Small intestine (tissue), 7 donors: ENCODE results near the gene LHFPL3. TPM values are rescaled to one million over a fixed set of nuclear protein-coding genes. Genes with fewer than 3 reads are reported as not detected.

Source experiments
- DNase-seq, 2 donors: peaks; one replicate each; pipeline versions ENCODE4 v3.0.0 to v3.0.0-alpha.2; 2013
- FAIRE-seq: peaks from 2 replicates; lab custom pipeline; 2012; peaks lifted over from hg19 to GRCh38; lab: Jason Lieb, UNC
- H3K27ac ChIP-seq, 3 donors: one replicate each; pipeline ENCODE4 v1.5.1; 2013; ENCODE audit warnings: low read length in 2 of 3, mild to moderate bottlenecking in 2 of 3, control low read depth in 1 of 3, inconsistent platforms in 1 of 3, low read depth in 1 of 3, moderate library complexity in 1 of 3
- H3K27me3 ChIP-seq, 3 donors: one replicate each; pipeline ENCODE4 v1.6.1; 2013; ENCODE audit warnings: low read length in 3 of 3, inconsistent platforms in 1 of 3; ENCODE audit not compliant: control insufficient read depth in 3 of 3, insufficient read depth in 3 of 3
- H3K36me3 ChIP-seq, 3 donors: one replicate each; pipeline ENCODE4 v1.6.1; 2013; ENCODE audit warnings: low read length in 3 of 3, inconsistent platforms in 1 of 3, low read depth in 1 of 3, mild to moderate bottlenecking in 1 of 3, moderate library complexity in 1 of 3; ENCODE audit not compliant: control insufficient read depth in 3 of 3, insufficient read depth in 2 of 3
- H3K4me1 ChIP-seq, 3 donors: one replicate each; pipeline ENCODE4 v1.6.1; 2013; ENCODE audit warnings: low read length in 2 of 3, inconsistent platforms in 1 of 3, low read depth in 1 of 3, mild to moderate bottlenecking in 1 of 3, moderate library complexity in 1 of 3; ENCODE audit not compliant: control insufficient read depth in 3 of 3, insufficient read depth in 2 of 3
- H3K4me3 ChIP-seq, 3 donors: one replicate each; pipeline ENCODE4 v1.5.1; 2013; ENCODE audit warnings: low read length in 3 of 3, control low read depth in 1 of 3, inconsistent platforms in 1 of 3, low read depth in 1 of 3, mild to moderate bottlenecking in 1 of 3, moderate library complexity in 1 of 3
- H3K9me3 ChIP-seq, 2 donors: one replicate each; pipeline ENCODE4 v1.6.1; 2013; ENCODE audit warnings: low read depth in 1 of 2, low read length in 1 of 2; ENCODE audit not compliant: control insufficient read depth in 2 of 2, insufficient read depth in 1 of 2
- WGBS, 3 donors: extraction: QIAGEN DNeasy Blood & Tissue Kit; methylation state at CpG; one replicate each; pipeline ENCODE4 v1.1.7; 2013; 5-methylcytosine and 5-hydroxymethylcytosine counted together
- polyA plus RNA-seq, 4 donors: library from polyadenylated mRNA; stranded (reverse) in 3 of 4; unstranded in 1 of 4; fragments of 200-250 nt in 3 of 4; fragments of 120-200 nt in 1 of 4; gene quantifications; one replicate each; pipeline versions ENCODE4 v1.2.1 to v1.2.3, GENCODE V29; 2013
- donor health status: healthy with polysubstance abuse.
- donor health status: control.
- donor health status: control.
- donor health status: Bipolar disorder and iron deficiency.
- donor health status: healthy.

LHFPL3 gene
- polyA plus RNA-seq, 4 donors, result 0.12 to 10.4 TPM; not detected in 2

DNA sequence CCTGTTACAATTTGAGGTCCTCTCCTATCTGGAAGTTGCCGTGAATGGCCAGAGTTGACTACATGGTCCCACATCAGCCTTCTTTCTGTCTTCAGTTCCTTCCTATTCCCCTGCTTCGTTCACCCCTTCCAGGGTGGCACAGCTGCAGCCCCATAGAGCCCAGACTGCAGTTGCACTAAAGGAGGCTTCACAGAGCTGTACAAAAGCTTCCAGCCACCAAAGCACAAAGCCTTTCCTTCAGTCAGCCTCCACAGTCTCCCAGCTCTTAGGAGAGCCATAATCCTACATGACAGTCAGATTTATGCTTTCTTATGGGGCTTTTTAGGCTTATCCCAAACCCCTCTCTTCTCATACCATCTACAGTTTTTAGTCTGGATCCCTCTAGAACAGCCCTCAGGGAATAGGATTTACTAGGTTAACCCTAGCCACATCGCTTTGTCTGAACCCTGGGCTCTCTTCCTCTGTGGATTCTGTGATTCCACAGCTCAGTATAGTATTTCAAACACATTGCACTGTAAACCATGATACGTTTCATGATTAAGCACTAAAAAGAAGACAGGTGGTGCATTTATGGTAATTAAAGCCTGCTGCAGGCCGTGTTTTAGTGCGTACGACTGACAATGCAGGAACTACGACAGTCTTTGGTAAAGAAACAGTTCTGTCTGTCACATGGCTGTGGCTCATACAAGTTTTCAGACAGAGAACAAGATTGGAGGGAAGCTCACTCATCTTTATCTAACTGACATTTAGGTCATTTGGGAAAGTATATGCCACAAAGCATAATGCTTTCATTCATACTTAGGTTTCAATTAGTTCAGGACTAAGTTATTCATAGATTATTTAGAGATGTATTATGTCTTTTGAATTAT, 477.3 kb downstream of the LHFPL3 start:
- Histone ChIP-seq H3K4me1 (no peaks in the 10 kb centered on the region), H3K27ac (no peak overlapping the region), H3K36me3 (no peaks in the 10 kb centered on the region), H3K9me3 (no peaks in the 10 kb centered on the region), H3K27me3 (peaks cover 0 to 2% (median 0%) of the 10 kb centered on the region in 3 donors), H3K4me3 (no peak overlapping the region)
- FAIRE-seq (no peak), DNase-seq (no peak)
- WGBS, 3 donors, result 74 to 82% (median 81%) methylated on average over 8 of the region's 8 CpGs

DNA sequence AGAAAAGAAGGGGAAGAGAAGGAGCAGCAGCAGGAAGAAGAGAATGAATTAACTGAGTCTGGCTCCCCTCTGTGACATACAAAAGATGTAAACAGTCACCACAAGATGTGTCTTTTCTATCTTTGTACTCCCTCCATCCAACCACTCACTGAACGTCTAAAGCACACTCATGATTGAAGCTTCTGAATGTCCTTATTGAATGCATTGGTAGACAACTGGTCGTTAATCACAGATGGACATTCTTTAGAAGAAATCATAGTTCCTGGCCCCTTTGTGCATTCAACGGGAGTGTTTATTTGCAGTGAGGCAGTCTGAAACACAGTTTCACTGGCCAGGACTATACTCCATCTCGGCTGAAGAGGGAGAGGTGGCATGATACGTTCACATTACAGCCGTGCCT, 479.3 kb downstream of the LHFPL3 start:
- no peaks in the 10 kb centered on the region for H3K36me3 ChIP-seq
- WGBS, 3 donors, result 59 to 61% (median 60%) methylated on average over 6 of the region's 6 CpGs
- no peak overlapping the region for H3K4me3 ChIP-seq
- H3K27ac ChIP-seq, result no peak overlapping the region
- H3K27me3 ChIP-seq, result peaks cover 0 to 2% (median 0%) of the 10 kb centered on the region in 3 donors
- no peaks in the 10 kb centered on the region for H3K9me3 ChIP-seq
- no peaks in the 10 kb centered on the region for H3K4me1 ChIP-seq
- DNase-seq (no peak), FAIRE-seq (no peak)

DNA sequence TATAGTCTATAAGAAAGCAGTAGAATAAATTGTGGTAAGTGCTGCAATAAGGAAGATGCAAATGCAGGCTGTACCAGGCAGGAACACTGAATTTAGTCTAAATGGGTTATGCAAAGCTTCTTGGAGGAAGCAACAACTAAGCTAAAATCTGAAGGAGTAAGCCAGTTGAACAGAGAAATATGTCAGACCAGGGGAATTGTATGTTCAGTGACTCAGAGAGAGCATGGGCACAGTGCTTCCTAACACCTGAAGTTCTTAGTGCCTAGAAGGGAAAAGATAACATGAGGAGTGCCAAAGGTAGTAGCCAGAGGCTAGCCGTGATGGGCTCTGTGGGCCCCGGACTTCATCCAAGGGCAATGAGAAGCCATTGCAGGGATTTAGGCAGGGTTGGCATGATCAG, 481.5 kb downstream of the LHFPL3 start:
- H3K4me3 ChIP-seq, result no peak overlapping the region
- no peaks in the 10 kb centered on the region for H3K36me3 ChIP-seq
- H3K9me3 ChIP-seq, result no peaks in the 10 kb centered on the region
- no peak overlapping the region for H3K27ac ChIP-seq
- FAIRE-seq, result no peak
- 77 to 92% (median 91%) methylated on average over 2 of the region's 2 CpGs for WGBS, 3 donors
- DNase-seq, result no peak
- H3K27me3 ChIP-seq, result peaks cover 0 to 2% (median 0%) of the 10 kb centered on the region in 3 donors
- no peaks in the 10 kb centered on the region for H3K4me1 ChIP-seq

DNA sequence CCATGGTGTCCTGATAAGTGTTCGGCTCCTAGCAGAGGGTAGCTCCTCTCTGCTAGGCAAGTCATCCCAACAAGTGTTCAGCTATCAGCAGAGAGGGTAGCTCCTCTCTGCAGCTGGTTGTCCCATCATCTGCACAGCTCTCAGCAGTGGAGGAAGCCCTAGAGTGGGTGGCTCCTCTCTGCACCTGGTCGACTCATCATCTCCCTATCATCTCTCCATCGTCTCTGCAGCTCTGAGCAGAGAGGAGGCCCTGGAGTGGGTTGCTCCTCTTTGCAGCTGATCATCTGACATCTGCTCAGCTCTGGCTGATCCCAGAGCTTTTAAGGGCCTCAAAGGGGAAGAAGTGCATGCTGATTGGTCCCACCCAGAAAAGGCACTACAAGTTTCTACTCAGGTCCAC, 485.7 kb downstream of the LHFPL3 start:
- WGBS, 3 donors, result 71 to 84% (median 78%) methylated on average over 3 of the region's 3 CpGs
- no peak for FAIRE-seq

DNA sequence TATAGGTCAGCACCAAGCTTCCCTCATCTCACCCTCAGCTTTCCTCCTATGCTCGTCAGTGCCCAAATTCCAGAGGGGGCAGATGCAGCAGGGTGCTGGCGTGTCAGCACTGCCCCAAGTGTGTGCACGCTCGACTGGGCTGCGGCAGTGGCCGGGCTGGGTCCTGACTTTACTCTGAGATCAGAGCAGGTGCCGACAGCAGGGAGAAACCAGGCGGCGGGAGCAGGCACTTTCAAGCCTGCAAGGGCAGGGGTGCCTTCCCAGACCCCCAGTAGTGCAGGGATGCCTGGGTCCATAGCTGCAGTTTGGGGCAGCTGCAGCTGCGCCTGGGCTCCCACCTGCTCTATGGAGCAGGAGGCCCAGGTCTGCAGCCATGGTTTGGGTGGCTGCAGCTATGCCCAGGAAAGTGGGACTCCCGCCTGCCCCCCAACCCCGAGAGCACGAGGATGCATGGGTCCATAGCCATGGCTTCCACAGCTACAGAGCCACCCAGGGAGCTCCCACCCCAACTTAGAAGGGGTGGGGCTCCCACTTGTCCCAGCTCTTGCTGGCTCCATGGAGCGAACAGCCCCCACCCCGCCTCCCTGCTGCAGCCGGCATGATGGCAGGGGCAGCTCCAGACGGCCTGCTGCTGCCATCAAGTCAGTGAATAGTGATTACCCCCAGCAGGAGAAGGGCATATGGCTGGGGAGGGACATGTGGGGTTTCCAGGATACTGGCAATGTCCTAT, 486.4 kb downstream of the LHFPL3 start:
- Histone ChIP-seq H3K27ac (no peak overlapping the region), H3K4me3 (no peak overlapping the region), H3K4me1 (no peaks in the 10 kb centered on the region), H3K27me3 (no peaks in the 10 kb centered on the region), H3K36me3 (no peaks in the 10 kb centered on the region), H3K9me3 (no peaks in the 10 kb centered on the region)
- FAIRE-seq, result no peak
- no peak for DNase-seq
- WGBS, 3 donors, result 85 to 89% (median 85%) methylated on average over 17 of the region's 17 CpGs

More for the DNA sequence above, 485.7 kb downstream of the LHFPL3 start:
- Histone ChIP-seq H3K4me3 (no peak overlapping the region), H3K9me3 (no peaks in the 10 kb centered on the region), H3K27ac (no peak overlapping the region), H3K4me1 (no peaks in the 10 kb centered on the region), H3K36me3 (no peaks in the 10 kb centered on the region), H3K27me3 (no peaks in the 10 kb centered on the region)
- DNase-seq, result no peak

DNA sequence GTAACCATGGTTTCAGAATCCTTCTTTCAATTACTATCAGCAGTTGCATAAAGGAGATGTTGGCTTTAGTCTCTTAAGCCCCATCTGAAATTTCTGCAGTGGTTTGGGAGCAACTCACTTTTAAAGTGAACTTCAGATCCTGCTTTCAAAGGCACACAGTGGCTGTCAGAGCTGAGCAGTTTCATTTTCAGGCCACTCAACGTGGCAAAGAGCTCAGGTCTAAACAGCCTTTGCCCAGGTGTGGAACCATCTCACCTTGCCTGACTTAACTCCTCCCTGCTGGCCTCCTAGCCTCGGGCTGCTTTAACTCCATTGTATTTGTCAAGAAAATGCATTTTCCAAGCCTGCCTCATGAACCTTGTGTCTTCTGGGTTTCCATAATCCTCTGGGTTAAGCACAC, 488.1 kb downstream of the LHFPL3 start:
- DNase-seq (peak; percentile 53 to 54), FAIRE-seq (no peak)
- Histone ChIP-seq H3K9me3 (no peaks in the 10 kb centered on the region), H3K4me3 (no peak overlapping the region), H3K27me3 (no peaks in the 10 kb centered on the region), H3K4me1 (no peaks in the 10 kb centered on the region), H3K27ac (no peak overlapping the region), H3K36me3 (peaks cover 0 to 3% (median 0%) of the 10 kb centered on the region in 3 donors)
- 7 to 35% (median 10%) methylated on average over 2 of the region's 2 CpGs for whole genome bisulfite sequencing, 3 donors

DNA sequence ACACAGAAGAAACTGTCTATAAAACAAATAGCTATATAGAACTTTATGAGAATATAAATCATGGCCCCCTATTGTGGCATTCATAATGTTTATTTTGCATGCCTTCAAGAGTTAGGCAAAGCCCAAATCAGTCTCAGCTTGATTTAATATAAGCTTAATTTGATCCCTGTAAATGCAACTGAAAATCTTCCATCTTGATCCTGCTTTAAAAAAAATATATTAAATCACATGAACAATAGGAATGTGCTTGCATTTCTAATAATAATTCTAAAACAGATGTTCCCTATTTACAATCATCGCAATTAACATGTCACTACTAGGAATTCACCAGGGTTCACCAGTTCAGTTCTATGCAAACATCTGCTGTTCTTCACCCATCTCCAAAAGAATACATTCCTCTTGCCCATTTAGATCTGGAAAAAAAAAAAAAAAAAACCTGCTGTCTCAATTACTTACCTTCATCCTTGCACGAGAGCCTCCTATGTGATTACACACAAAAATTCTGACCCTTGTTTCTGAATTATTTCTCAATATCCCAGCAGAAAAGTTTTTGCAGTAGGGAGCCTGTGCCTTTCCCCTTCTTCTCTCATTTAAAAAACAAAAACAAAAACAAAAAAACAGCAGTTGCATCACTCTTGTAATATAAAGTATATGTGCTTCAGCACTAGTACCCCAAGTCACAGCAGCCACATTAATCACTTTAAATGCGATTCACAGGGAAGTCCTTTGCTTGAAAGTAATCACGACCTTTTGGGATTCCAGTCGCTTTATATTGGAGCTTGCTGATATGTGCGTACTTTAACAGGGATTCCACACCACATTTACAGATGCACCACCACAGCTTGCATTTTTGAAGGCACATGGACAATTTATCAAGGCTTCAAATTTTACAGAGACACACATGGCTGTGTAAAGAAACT, 490.8 kb downstream of the LHFPL3 start:
- H3K9me3 ChIP-seq, result no peaks in the 10 kb centered on the region
- peaks cover 0 to 3% (median 0%) of the 10 kb centered on the region in 3 donors for H3K36me3 ChIP-seq
- FAIRE-seq, result no peak
- no peaks in the 10 kb centered on the region for H3K27me3 ChIP-seq
- H3K27ac ChIP-seq, result no peak overlapping the region
- WGBS, 3 donors, result 64 to 90% (median 83%) methylated on average over 6 of the region's 6 CpGs
- no peaks in the 10 kb centered on the region for H3K4me1 ChIP-seq
- no peak overlapping the region for H3K4me3 ChIP-seq
- no peak for DNase-seq
